Adrenal gland (tissue), 12 donors: ENCODE data around the gene UBR3. TPM values are rescaled to one million over a fixed set of nuclear protein-coding genes. Genes with fewer than 3 reads are reported as not detected.
A peak's percentile ranks its signal among the peaks of the same experiment; 100 is the strongest.

Experiments
- DNase-seq, 7 donors: peaks; one replicate each; pipeline ENCODE4 v3.0.0-alpha.2; 2019 to 2020
- H3K27ac ChIP-seq, 5 donors: fragments of 200-600 bp; sonication (generic) in 4 of 5; 1 replicate in 3 of 5; 2 replicates in 2 of 5; pipeline versions ENCODE4 v1.5.1 to v1.8.0; 2016 to 2020; ENCODE audit warnings: mild to moderate bottlenecking in 1 of 5
- H3K27me3 ChIP-seq: fragments of 200-600 bp; 2 replicates; pipeline ENCODE4 v1.8.0; 2021
- H3K36me3 ChIP-seq, 2 donors: fragments of 200-600 bp; replicated peaks in 1 of 2; 1 replicate in 1 of 2; 2 replicates in 1 of 2; pipeline versions ENCODE4 v1.5.1 to v1.8.0; 2018 to 2022
- H3K4me1 ChIP-seq, 2 donors: fragments of 200-600 bp; replicated peaks in 1 of 2; 1 replicate in 1 of 2; 2 replicates in 1 of 2; pipeline versions ENCODE4 v1.5.1 to v1.8.0; 2018 to 2021
- H3K4me3 ChIP-seq, 4 donors: fragments of 200-600 bp; sonication (generic) in 3 of 4; one replicate each; pipeline ENCODE4 v1.5.1; 2016 to 2018
- H3K9me3 ChIP-seq, 3 donors: fragments of 200-600 bp; sonication (generic) in 1 of 3; replicated peaks in 1 of 3; 1 replicate in 2 of 3; 2 replicates in 1 of 3; pipeline versions ENCODE4 v1.5.1 to v1.8.0; 2016 to 2021
- POLR2A ChIP-seq, 2 donors: fragments of 450-650 bp; IDR thresholded peaks; one replicate each; pipeline ENCODE4 v1.6.1; 2017; ENCODE audit warnings: antibody characterized with exemption in 2 of 2, mild to moderate bottlenecking in 2 of 2, moderate library complexity in 1 of 2
- WGBS, 4 donors: extraction: QIAGEN DNeasy Blood & Tissue Kit in 2 of 4; methylation state at CpG; one replicate each; pipeline versions ENCODE4 v1.1.5 to v1.1.7; 2013 to 2017; 5-methylcytosine and 5-hydroxymethylcytosine counted together
- intact Hi-C, 2 donors: fragments of 100-400 bp; cut with DNase I; formaldehyde crosslinking; loops; one replicate each; pipeline versions ENCODE4 v1.14.1 to v1.15.0; 2022 to 2023
- polyA plus RNA-seq, 3 donors: library from polyadenylated mRNA; stranded (reverse); fragments of 200-250 nt in 2 of 3; fragments of 350-450 nt in 1 of 3; fragmentation: Illumina TruSeq in 1 of 3; extraction: RNeasy Lipid Tissue Mini Kit (QIAGEN cat#74804) in 1 of 3; gene quantifications; one replicate each; pipeline ENCODE4 v1.2.3, GENCODE V29; 2013 to 2014
- total RNA-seq, 9 donors: library from RNA; depleted of rRNA in 4 of 9; stranded (reverse); fragments of >200 nt in 4 of 9; fragments of 120-200 nt in 1 of 9; fragmentation: NEBNext Ultra II Directional in 1 of 9; extraction: Animal tissue kit (Norgen Biotek cat#: 25700) in 1 of 9; gene quantifications; one replicate each; pipeline versions ENCODE4 v1.1.0 to v1.2.4, GENCODE V29; 2013 to 2023
- TF ChIP-seq, protein P1 (sequence below), 6 experiments: fragments of 450-650 bp in 4 of 6; fragments of 200-600 bp in 2 of 6; sonication (generic) in 1 of 6; IDR thresholded peaks; 1 replicate in 5 of 6; 2 replicates in 1 of 6; pipeline versions ENCODE4 v1.5.1 to v1.8.0; 2016 to 2021; ENCODE audit warnings: antibody characterized with exemption in 6 of 6, mild to moderate bottlenecking in 2 of 6, moderate library complexity in 1 of 6
- donor health status: healthy with polysubstance abuse.
- donor health status: Bipolar disorder and iron deficiency.
- donor health status: DM: yes; HTN: yes; CAD: no.
- donor health status: DM: no; HTN: no; CAD: no.
- donor health status: DM: no; HTN: no; CAD: no.
- donor health status: DM: yes; HTN: yes; CAD: no.

Gene UBR3
- total and polyA plus RNA-seq, 12 donors = 25.5 to 85.7 (median 62.8) TPM

DNA sequence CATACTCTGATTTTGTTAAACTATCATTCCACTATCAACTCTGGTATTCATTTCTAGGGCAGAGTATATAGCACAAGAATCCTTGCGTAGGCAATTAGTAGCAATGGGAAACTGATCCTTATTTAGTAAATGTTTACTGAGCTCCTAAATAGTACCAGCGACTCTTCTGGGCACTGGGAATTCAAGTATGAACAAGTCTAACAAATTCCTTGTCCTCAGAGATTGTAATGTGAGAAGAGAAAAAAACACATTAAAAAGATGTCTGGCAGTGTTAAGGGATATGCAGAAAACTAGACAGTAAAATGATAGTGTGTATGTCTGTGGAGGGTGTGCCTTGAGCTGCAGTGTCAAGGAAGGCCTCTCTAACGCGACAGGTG lies 3.3 kb upstream of the UBR3 start:
- Histone ChIP-seq H3K9me3 (no peaks in the 10 kb centered on the region), H3K27me3 (no peaks in the 10 kb centered on the region), H3K4me1 (peaks cover 11 to 40% of the 10 kb centered on the region in 2 donors), H3K36me3 (no peaks in the 10 kb centered on the region), H3K4me3 (peak overlapping the region in 3 of 4 donors; percentile 51 to 74 (median 68)), H3K27ac (peak overlapping the region in 3 of 5 donors; percentile 27 to 79 (median 72))
- no peak for TF ChIP-seq POLR2A (IDR thresholded peaks at IDR 0.05)
- TF ChIP-seq, protein P1, sequence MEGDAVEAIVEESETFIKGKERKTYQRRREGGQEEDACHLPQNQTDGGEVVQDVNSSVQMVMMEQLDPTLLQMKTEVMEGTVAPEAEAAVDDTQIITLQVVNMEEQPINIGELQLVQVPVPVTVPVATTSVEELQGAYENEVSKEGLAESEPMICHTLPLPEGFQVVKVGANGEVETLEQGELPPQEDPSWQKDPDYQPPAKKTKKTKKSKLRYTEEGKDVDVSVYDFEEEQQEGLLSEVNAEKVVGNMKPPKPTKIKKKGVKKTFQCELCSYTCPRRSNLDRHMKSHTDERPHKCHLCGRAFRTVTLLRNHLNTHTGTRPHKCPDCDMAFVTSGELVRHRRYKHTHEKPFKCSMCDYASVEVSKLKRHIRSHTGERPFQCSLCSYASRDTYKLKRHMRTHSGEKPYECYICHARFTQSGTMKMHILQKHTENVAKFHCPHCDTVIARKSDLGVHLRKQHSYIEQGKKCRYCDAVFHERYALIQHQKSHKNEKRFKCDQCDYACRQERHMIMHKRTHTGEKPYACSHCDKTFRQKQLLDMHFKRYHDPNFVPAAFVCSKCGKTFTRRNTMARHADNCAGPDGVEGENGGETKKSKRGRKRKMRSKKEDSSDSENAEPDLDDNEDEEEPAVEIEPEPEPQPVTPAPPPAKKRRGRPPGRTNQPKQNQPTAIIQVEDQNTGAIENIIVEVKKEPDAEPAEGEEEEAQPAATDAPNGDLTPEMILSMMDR (IDR thresholded peaks at IDR 0.05) = no peak
- DNase-seq = no peak
- 28 to 35% (median 33%) methylated on average over 4 of the region's 4 CpGs for WGBS, 4 donors
- intact Hi-C loops = loop anchor here (10.0 kb wide), 2 partner anchors 61 to 101 kb away; no protein-coding TSS in a partner anchor

DNA sequence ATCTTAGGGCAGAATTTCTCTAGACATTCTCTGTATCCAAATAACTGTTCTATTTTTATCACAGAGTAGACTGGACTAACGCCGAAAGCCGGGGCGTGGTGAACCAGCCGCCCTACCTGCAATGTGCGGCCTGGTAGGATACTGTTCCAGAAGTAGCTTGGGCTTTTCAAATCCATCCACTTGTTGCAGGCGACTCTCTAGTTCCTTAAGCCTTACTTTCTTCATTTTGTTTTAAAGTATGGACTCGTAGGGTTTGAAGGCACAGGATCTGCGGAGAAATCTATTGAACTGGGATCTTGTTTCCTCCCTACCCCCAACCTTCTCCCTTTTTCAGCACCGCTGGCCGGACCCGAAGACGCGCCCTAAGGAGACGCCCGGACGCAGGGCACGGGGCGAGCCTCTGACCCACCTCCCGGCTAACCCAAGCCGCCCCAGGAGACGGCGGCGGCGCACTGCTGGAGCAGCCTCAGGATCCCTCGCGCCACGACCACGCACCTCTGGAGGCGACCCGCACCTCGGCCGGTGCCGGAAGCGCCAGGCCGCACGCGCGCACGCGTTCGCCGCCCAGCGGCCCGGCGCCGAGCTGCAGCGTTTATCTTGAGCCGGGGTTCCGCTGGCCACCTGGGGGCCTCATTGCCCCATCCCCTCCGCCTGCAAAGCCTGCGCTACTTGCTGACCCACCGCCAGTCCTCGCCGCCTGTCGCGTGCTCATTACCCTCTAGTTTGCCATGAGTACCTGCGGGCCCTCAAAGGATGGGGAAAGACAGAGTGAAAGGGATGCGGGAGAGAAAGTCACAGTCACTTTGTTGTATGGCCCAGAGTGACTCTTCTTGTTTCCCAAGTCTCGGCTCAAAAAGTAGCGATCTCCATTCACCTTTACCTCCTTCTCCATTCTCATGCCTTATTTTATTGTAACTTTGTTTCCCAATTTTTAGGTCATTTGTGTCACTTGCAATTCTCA lies 2.6 kb upstream of the UBR3 start, which contains the start of gene METTL5:
Gene METTL5, minus strand, starts transcription at position 533 of the 961 bp plus-strand sequence. Its CDS starts 308 bp downstream, at position 225.
- Histone ChIP-seq H3K27ac (peak within 1 kb of the TSS in 4 of 5 donors; percentile 27 to 79 (median 51)), H3K9me3 (no peaks in the 10 kb centered on the region), H3K4me1 (peaks cover 14 to 47% of the 10 kb centered on the region in 2 donors), H3K36me3 (no peaks in the 10 kb centered on the region), H3K27me3 (no peaks in the 10 kb centered on the region), H3K4me3 (peak within 1 kb of the TSS; percentile 6 to 74 (median 60))
- peak; percentile 50 to 66 for TF ChIP-seq POLR2A (IDR thresholded peaks at IDR 0.05)
- TF ChIP-seq, protein P1 (IDR thresholded peaks at IDR 0.05) = peak; percentile 61 to 98 (median 86)
- intact Hi-C loops = loop anchor here (5.0 to 10.0 kb wide), 3 partner anchors 60 to 103 kb away; no protein-coding TSS in a partner anchor
- 2 to 8% (median 4%) methylated on average over 18 to 61 of the region's 61 CpGs for WGBS, 4 donors
- peak; percentile 78 to 88 (median 84) for DNase-seq

DNA sequence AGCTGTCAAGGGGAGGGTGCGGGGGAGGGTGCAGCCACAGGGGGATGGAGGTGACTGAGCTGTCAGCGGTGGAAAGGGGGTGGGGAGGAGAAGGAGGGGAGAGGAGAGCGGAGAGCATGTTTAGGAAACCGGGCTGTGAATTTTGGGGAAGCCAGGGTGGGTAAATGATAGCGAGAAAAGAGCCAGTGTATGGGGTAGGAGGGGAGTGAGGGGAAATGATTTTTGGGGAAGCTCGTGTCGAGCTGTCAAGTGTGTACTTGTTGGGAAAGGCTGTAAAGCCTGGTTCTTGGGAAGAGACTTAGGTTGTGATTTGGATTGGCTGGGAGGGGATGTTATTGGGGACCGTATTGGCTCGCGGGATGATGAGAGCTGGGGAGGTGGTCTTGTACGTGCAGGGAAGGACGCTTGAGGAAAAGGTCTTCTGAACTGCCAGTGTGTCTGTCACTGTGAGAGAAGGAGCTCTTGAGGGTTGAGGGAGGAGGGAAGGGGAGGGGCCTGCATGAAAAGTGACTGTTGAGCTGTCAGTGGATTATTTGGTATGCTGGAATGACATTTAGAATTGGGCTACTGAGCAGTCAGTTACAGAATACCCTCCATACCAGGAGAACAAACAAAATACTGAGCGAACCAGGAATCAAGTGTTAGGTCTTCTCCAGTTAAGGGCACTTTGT lies 1.0 kb downstream of the UBR3 start:
- 1 to 2% (median 1%) methylated on average over 13 of the region's 13 CpGs for WGBS, 4 donors
- Histone ChIP-seq H3K36me3 (no peaks in the 10 kb centered on the region), H3K27me3 (no peaks in the 10 kb centered on the region), H3K9me3 (no peaks in the 10 kb centered on the region), H3K27ac (peak overlapping the region in 4 of 5 donors; percentile 79 to 95 (median 88)), H3K4me1 (peaks cover 14 to 56% of the 10 kb centered on the region in 2 donors), H3K4me3 (peak overlapping the region; percentile 72 to 86 (median 82))
- TF ChIP-seq, protein P1 (IDR thresholded peaks at IDR 0.05) = no peak
- peak in 1 of 2 donors; percentile 23 for TF ChIP-seq POLR2A (IDR thresholded peaks at IDR 0.05)
- DNase-seq = peak; percentile 36 to 70 (median 45)
- intact Hi-C loops = loop anchor here (5.0 to 10.0 kb wide), 3 partner anchors 57 to 99 kb away; no protein-coding TSS in a partner anchor

DNA sequence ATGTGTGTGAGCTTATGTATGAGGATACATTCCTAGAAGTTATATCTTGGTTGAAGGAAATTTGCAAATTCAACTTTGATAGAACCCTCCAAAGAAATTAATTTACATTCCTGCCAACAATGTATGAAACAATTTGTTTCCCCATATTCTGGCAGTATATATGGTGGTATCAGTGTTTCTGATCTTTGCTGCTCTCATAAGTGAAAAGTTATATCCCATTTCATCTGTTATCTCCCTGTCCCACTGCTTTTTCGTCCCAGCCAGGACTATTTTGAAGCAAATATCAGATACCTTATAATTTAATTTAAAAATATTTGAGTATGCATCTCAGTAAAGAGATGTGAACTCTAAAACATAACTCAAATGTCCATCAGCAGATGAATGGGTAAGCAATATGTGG lies 7.1 kb downstream of the UBR3 start:
- Histone ChIP-seq H3K4me1 (peaks cover 0 to 45% of the 10 kb centered on the region in 2 donors), H3K4me3 (no peak overlapping the region), H3K27ac (no peak overlapping the region), H3K27me3 (no peaks in the 10 kb centered on the region), H3K36me3 (no peaks in the 10 kb centered on the region), H3K9me3 (no peaks in the 10 kb centered on the region)
- intact Hi-C loops = no loop called here
- TF ChIP-seq, protein P1 (IDR thresholded peaks at IDR 0.05) = no peak
- no peak for TF ChIP-seq POLR2A (IDR thresholded peaks at IDR 0.05)
- no peak for DNase-seq
- WGBS, 4 donors = 63 to 86% (median 73%) methylated on average over 1 of the region's 1 CpG
